Glomerular endothelial cell (primary cell): Measurements from ENCODE around the gene FDCSP. TPM values are rescaled to one million over a fixed set of nuclear protein-coding genes. Genes with fewer than 3 reads are reported as not detected.
"Not testable (repeated sequence)": the region's sequence is repeated elsewhere in the genome, so short reads cannot be mapped to it uniquely, and the experiment has no call there.

Experiments used
- DNase-seq: peaks from one replicate; pipeline ENCODE4 v3.0.0-alpha.2; 2011; ENCODE audit warnings: low read depth, low spot score; ENCODE audit errors: extremely low read depth
- total RNA-seq: library from RNA; depleted of rRNA; stranded (reverse); fragments of >200 nt; gene quantifications from 2 replicates; pipeline ENCODE4 v1.2.3, GENCODE V29; 2015

The FDCSP gene
- total RNA-seq, 1 donor from 2014 or later = not detected

- no peak for DNase-seq
Measured at GRCh38 chr4:70239131-70239883, 13.4 kb downstream of the FDCSP start.

- no peak for DNase-seq
Measured at GRCh38 chr4:70239884-70240591, 14.1 kb downstream of the FDCSP start.

GRCh38 chr4:70242297-70242696, 16.4 kb downstream of the FDCSP start, which contains the start of gene CSN3:
Gene CSN3 (plus strand): TSS chr4:70242597. CDS start chr4:70244820, 2,223 bp downstream.
- not testable (repeated sequence) for DNase-seq

GRCh38 chr4:70243091-70243490, 17.2 kb downstream of the FDCSP start:
- peak; percentile 4 for DNase-seq

- no peak for DNase-seq
Measured at GRCh38 chr4:70251250-70251944, 25.5 kb downstream of the FDCSP start.

- no peak for DNase-seq
Measured at GRCh38 chr4:70251945-70252277, 26.0 kb downstream of the FDCSP start.

GRCh38 chr4:70269674-70270073, 43.8 kb downstream of the FDCSP start:
- no peak for DNase-seq

- no peak for DNase-seq
Measured at GRCh38 chr4:70277121-70277520, 51.2 kb downstream of the FDCSP start.

- no peak for DNase-seq
Measured at GRCh38 chr4:70280567-70280966, 54.6 kb downstream of the FDCSP start.

Other genes starting within 250 kb of the FDCSP start
- not detected in 2 replicates for gene STATH, start 230.2 kb upstream of the FDCSP start, total RNA-seq
- gene HTN3, start 197.7 kb upstream of the FDCSP start, total RNA-seq = not detected in 2 replicates
- not detected in 2 replicates for gene HTN1, start 175.7 kb upstream of the FDCSP start, total RNA-seq
- gene PRR27, start 71.9 kb upstream of the FDCSP start, total RNA-seq = not detected in 2 replicates
- not detected in 2 replicates for gene ODAM, start 30.4 kb upstream of the FDCSP start, total RNA-seq
- gene CSN3, start 16.5 kb downstream of the FDCSP start, total RNA-seq = not detected in 2 replicates
- gene CABS1, start 108.9 kb downstream of the FDCSP start, total RNA-seq = not detected in 2 replicates
- gene SMR3A, start 134.6 kb downstream of the FDCSP start, total RNA-seq = not detected in 2 replicates
- gene SMR3B, start 157.0 kb downstream of the FDCSP start, total RNA-seq = not detected in 2 replicates
- not detected in 2 replicates for gene OPRPN, start 171.8 kb downstream of the FDCSP start, total RNA-seq
- not detected in 2 replicates for gene MUC7, start 246.1 kb downstream of the FDCSP start, total RNA-seq